ENCODE results near the gene GPRC5D. TPM values are rescaled to one million over a fixed set of nuclear protein-coding genes. Genes with fewer than 3 reads are reported as not detected.
A peak's percentile ranks its signal among the peaks of the same experiment; 100 is the strongest.

Gene GPRC5D
- total and polyA plus RNA-seq, 8 donors = 0.69 to 1.7 (median 0.84) TPM; not detected in 2

GRCh38 chr12:12902036-12902435, 49.9 kb downstream of the GPRC5D start:
- intact Hi-C loops (cut with DNase I) = no loop called here
- peaks cover 18 to 22% of the 10 kb centered on the region in 2 donors for H3K4me1 ChIP-seq
- no peak overlapping the region for H3K4me3 ChIP-seq
- H3K27ac ChIP-seq = peak overlapping the region; percentile 45 to 71
- TF ChIP-seq CTCF (IDR thresholded peaks at IDR 0.05) = no peak
- no peaks in the 10 kb centered on the region for H3K9me3 ChIP-seq
- DNase-seq (no peak), ATAC-seq (peak; percentile 16)
- H3K27me3 ChIP-seq = no peaks in the 10 kb centered on the region
- H3K36me3 ChIP-seq = no peaks in the 10 kb centered on the region

DNA sequence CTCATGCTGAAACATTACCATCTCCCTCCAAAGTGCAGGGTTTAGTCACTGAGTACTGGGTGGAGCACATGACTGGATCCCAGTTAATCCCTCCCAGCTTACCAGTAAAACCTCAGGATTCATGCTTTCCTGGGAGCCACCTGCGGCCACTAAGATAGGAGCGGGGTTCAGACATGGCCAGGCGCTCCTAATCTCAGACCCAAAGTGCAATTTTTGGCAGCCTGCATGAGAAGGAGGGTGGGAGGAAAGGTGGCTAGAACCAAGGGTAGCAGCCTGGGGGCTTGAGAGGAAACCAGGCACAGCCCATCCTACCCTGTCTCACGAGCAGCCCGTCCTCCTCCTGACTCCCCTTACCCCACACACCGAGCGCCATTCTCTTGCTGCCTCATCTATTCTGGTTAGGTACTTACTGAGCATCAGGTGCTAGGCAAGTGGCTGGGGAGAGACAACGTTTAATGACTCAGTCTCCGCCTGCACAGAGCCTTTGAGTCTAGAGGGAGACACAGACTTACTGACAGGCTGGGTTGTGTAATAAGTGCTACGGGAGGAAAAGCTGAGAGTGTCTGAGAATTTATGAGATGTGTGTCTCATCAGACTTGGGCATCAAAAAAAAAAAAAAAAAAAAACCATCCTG, 50.7 kb downstream of the GPRC5D start:
- no peaks in the 10 kb centered on the region for H3K9me3 ChIP-seq
- peak overlapping the region; percentile 45 to 71 for H3K27ac ChIP-seq
- H3K27me3 ChIP-seq = peaks cover 0 to under 1% of the 10 kb centered on the region in 2 donors
- TF ChIP-seq CTCF (IDR thresholded peaks at IDR 0.05) = no peak
- H3K36me3 ChIP-seq = no peaks in the 10 kb centered on the region
- DNase-seq = peak in 1 of 4 donors; percentile 56
- ATAC-seq = peak; percentile 50
- peaks cover 18 to 22% of the 10 kb centered on the region in 2 donors for H3K4me1 ChIP-seq
- intact Hi-C loops (cut with DNase I) = no loop called here
- H3K4me3 ChIP-seq = no peak overlapping the region

DNA sequence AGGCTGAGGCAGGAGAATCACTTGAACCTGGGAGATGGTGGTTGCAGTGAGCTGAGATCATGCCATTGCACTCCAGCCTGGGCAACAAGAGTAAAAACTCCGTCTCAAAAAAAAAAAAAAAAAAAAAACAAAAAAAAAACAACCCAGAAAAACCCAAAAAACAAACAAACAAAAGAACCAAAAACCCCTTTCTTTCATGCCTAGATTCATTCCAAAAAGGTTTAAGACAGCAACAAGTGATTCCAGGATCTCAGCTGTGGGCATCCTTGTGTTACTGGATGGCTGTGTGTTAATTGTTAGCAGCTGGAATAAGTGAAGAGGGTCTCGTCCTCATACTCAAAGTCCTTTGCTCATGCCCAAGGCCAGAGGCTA, 51.2 kb downstream of the GPRC5D start:
- Histone ChIP-seq H3K27ac (peak overlapping the region; percentile 33 to 71), H3K4me1 (peaks cover 18 to 22% of the 10 kb centered on the region in 2 donors), H3K4me3 (no peak overlapping the region), H3K9me3 (no peaks in the 10 kb centered on the region), H3K27me3 (peaks cover 0 to 5% of the 10 kb centered on the region in 2 donors), H3K36me3 (no peaks in the 10 kb centered on the region)
- ATAC-seq (no peak), DNase-seq (no peak)
- intact Hi-C loops (cut with DNase I) = no loop called here
- no peak for TF ChIP-seq CTCF (IDR thresholded peaks at IDR 0.05)

DNA sequence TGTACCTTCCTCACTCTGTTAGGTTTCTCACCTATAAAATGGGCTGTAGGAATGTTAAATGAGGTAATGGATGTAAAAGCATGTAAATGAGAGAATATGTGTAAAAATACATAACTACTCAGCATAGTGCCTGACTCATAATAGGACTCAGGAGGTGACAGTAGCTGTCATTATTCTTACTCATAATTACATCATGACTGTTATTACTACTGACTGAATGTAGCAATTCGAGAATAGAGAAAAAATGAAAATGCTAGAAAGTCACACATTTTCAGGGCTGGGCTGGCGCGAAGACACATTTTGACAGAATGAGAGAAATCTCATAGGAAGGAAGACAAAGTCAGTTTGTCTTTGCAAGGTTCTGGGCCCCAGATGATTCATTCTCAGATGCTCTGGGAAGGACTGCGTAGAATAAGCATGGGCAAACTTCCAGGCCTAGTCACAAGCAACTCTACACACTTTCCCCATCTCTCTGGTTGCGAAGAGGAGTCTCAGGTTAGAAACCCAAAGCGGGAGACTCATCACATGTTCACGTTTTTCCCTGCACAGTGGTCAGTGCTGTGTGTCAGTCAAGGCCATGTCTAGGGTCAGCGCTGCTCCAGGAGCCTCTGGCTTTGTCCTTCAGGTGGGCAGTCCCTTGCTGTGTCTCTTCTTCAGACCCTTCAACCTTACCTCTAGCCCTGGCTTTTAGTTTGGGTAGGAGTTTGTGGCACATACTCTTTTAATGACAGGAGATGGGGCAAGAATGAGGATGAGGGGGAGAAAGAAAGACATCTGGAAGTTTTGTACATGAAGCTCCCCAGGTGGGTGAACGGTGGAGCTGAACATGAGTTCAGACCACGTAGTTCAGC, 52.2 kb downstream of the GPRC5D start:
- Histone ChIP-seq H3K27ac (peak overlapping the region in 1 of 2 donors; percentile 72), H3K4me3 (no peak overlapping the region)

More for the DNA sequence above, 52.2 kb downstream of the GPRC5D start:
- DNase-seq = no peak
- Histone ChIP-seq H3K36me3 (no peaks in the 10 kb centered on the region), H3K27me3 (peaks cover 0 to 5% of the 10 kb centered on the region in 2 donors), H3K9me3 (no peaks in the 10 kb centered on the region), H3K4me1 (peaks cover 18 to 22% of the 10 kb centered on the region in 2 donors)
- intact Hi-C loops (cut with DNase I) = no loop called here
- peak; percentile 8 for ATAC-seq
- TF ChIP-seq CTCF (IDR thresholded peaks at IDR 0.05) = no peak

Measured in left lung (tissue), 10 donors.